WTC11 (cell line): Measurements from ENCODE around the gene WNK2. TPM values are rescaled to one million over a fixed set of nuclear protein-coding genes. Genes with fewer than 3 reads are reported as not detected.

Source experiments
- ATAC-seq: fragments of 200-7000 bp; cut with Tn5 transposase; 2 replicates; pipeline ENCODE4 v1.10.0; 2021; ENCODE audit warnings: mild to moderate bottlenecking, moderate library complexity
- CTCF ChIA-PET: fragments of 300-600 bp; sonication (Branson Sonifier 250); formaldehyde crosslinking; loops from one replicate; lab custom pipeline; 2021; ENCODE audit warnings: antibody characterized with exemption; lab: Charles Lee
- POLR2A ChIA-PET: fragments of 350-600 bp; sonication (Branson Sonifier 250); formaldehyde crosslinking; loops from one replicate; lab custom pipeline; 2021; ENCODE audit warnings: antibody characterized with exemption; lab: Charles Lee
- DNase-seq: peaks from one replicate; pipeline ENCODE4 v3.0.0; 2021; ENCODE audit warnings: low spot score
- H3K27ac Mint-ChIP-seq: 2 replicates; pipeline ENCODE4 v1.8.0; 2021; ENCODE audit warnings: mixed read lengths
- H3K27me3 Mint-ChIP-seq: 2 replicates; pipeline ENCODE4 v1.8.0; 2021; ENCODE audit warnings: low read depth, mild to moderate bottlenecking, moderate library complexity, mixed read lengths
- H3K36me3 Mint-ChIP-seq: 2 replicates; pipeline ENCODE4 v1.8.0; 2021; ENCODE audit warnings: mixed read lengths
- H3K4me1 Mint-ChIP-seq: 2 replicates; pipeline ENCODE4 v1.8.0; 2022; ENCODE audit warnings: mixed read lengths
- H3K4me3 Mint-ChIP-seq: 2 replicates; pipeline ENCODE4 v1.8.0; 2021; ENCODE audit warnings: mild to moderate bottlenecking, moderate library complexity, mixed read lengths
- H3K9me3 Mint-ChIP-seq: 2 replicates; pipeline ENCODE4 v1.8.0; 2021; ENCODE audit warnings: mixed read lengths
- ATF6 ChIP-seq: sonication (generic); formaldehyde crosslinking; IDR thresholded peaks from 2 replicates; pipeline ENCODE4 v1.8.1; 2023; ENCODE audit warnings: mild to moderate bottlenecking, missing genetic modification reagents
- ETV6 ChIP-seq: sonication (generic); formaldehyde crosslinking; IDR thresholded peaks from 2 replicates; pipeline ENCODE4 v1.8.1; 2022; ENCODE audit warnings: mild to moderate bottlenecking, missing genetic modification reagents
- FOXP1 ChIP-seq: sonication (generic); formaldehyde crosslinking; IDR thresholded peaks from 2 replicates; pipeline ENCODE4 v1.8.0; 2022; ENCODE audit warnings: missing genetic modification reagents, mild to moderate bottlenecking, moderate library complexity, borderline replicate concordance
- HMGA2 ChIP-seq: fragments of 250-450 bp; sonication (Bioruptor Pico); IDR thresholded peaks from 2 replicates; pipeline ENCODE4 v1.4.0; 2021; ENCODE audit warnings: mild to moderate bottlenecking, moderate library complexity
- NR3C1 ChIP-seq: sonication (generic); formaldehyde crosslinking; conservative IDR thresholded peaks from 2 replicates; pipeline ENCODE4 v1.8.1; 2023; ENCODE audit warnings: low read depth, mild to moderate bottlenecking, missing genetic modification reagents
- PREB ChIP-seq: sonication (generic); formaldehyde crosslinking; IDR thresholded peaks from 2 replicates; pipeline ENCODE4 v1.8.1; 2022; ENCODE audit warnings: mild to moderate bottlenecking, missing genetic modification reagents, moderate library complexity, borderline replicate concordance
- SP1 ChIP-seq: sonication (generic); formaldehyde crosslinking; conservative IDR thresholded peaks from 2 replicates; pipeline ENCODE4 v1.8.1; 2022; ENCODE audit warnings: missing genetic modification reagents
- ZNF138 ChIP-seq: sonication (generic); formaldehyde crosslinking; conservative IDR thresholded peaks from 2 replicates; pipeline ENCODE4 v1.8.1; 2022; ENCODE audit warnings: mild to moderate bottlenecking, moderate library complexity, missing genetic modification reagents
- ZSCAN18 ChIP-seq: fragments of 250-450 bp; sonication (Bioruptor Pico); IDR thresholded peaks from 2 replicates; pipeline ENCODE4 v2.1.2; 2022; ENCODE audit warnings: mild to moderate bottlenecking, moderate library complexity
- total RNA-seq: library from RNA; stranded (reverse); gene quantifications from 3 replicates; pipeline ENCODE4 v1.2.3, GENCODE V29; 2021
- TF ChIP-seq, protein P1 (sequence below): sonication (generic); formaldehyde crosslinking; IDR thresholded peaks from 2 replicates; pipeline ENCODE4 v1.8.0; 2023; ENCODE audit warnings: mild to moderate bottlenecking, missing genetic modification reagents
- TF ChIP-seq, protein P2 (sequence below): fragments of 200-600 bp; IDR thresholded peaks from 2 replicates; pipeline ENCODE4 v1.8.0; 2022; ENCODE audit warnings: antibody characterized with exemption

Gene WNK2
- total RNA-seq, 1 experiment from 2014 or later: 120 TPM

- TF ChIP-seq, protein P1, sequence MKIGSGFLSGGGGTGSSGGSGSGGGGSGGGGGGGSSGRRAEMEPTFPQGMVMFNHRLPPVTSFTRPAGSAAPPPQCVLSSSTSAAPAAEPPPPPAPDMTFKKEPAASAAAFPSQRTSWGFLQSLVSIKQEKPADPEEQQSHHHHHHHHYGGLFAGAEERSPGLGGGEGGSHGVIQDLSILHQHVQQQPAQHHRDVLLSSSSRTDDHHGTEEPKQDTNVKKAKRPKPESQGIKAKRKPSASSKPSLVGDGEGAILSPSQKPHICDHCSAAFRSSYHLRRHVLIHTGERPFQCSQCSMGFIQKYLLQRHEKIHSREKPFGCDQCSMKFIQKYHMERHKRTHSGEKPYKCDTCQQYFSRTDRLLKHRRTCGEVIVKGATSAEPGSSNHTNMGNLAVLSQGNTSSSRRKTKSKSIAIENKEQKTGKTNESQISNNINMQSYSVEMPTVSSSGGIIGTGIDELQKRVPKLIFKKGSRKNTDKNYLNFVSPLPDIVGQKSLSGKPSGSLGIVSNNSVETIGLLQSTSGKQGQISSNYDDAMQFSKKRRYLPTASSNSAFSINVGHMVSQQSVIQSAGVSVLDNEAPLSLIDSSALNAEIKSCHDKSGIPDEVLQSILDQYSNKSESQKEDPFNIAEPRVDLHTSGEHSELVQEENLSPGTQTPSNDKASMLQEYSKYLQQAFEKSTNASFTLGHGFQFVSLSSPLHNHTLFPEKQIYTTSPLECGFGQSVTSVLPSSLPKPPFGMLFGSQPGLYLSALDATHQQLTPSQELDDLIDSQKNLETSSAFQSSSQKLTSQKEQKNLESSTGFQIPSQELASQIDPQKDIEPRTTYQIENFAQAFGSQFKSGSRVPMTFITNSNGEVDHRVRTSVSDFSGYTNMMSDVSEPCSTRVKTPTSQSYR (CRISPR knock-in tag): no peak
- no peak for TF ChIP-seq ETV6
- no peak for TF ChIP-seq FOXP1
- TF ChIP-seq PREB: no peak
- TF ChIP-seq, all 79 proteins: peak for 0
Observed at GRCh38 chr9:93181672-93182435, 2.1 kb upstream of the WNK2 start (continued).

- Mint-ChIP-seq H3K9me3 (no peaks in the 10 kb centered on the region), H3K27me3 (peaks cover 31% of the 10 kb centered on the region), H3K4me1 (peaks cover 19% of the 10 kb centered on the region), H3K4me3 (no peak overlapping the region), H3K27ac (no peak overlapping the region), H3K36me3 (no peaks in the 10 kb centered on the region)
- TF ChIP-seq NR3C1 (CRISPR knock-in tag): no peak
- POLR2A ChIA-PET: no interaction called here
- CTCF ChIA-PET: interaction anchor here (1.2 to 3.0 kb wide), 2 partner anchors 18 to 29 kb away, joined by 3 to 10 read pairs; no protein-coding TSS in a partner anchor
- ATAC-seq (no peak), DNase-seq (no peak)
Observed at GRCh38 chr9:93182572-93182971, 1.4 kb upstream of the WNK2 start.

DNA sequence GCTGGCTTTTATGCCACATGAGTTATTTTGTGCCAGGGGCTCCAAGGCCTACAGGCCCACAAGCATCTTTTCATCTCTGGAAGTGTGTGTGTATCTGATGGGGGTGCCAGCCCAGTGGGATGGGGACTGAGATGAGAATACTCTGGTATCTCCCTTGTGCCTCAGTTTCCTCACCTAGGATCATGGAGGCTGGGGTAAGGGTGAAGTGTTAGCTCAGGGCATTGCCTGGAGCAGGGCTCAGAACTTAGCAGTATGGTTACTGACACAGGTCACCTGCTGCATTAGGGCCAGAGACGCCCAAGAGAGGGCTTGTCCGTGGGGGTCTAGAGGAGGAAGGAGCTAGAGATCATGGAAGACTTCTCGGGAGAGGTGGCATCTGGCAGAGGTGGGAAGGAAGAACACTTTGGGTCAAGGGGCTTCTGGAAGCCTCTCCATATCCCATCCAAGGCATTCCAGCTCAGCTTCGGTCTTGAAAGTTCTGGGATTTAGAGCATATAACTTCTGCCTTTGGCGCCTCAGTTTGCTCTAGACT, 742 bp upstream of the WNK2 start:
- DNase-seq: no peak
- no peaks in the 10 kb centered on the region for H3K36me3 Mint-ChIP-seq

DNA sequence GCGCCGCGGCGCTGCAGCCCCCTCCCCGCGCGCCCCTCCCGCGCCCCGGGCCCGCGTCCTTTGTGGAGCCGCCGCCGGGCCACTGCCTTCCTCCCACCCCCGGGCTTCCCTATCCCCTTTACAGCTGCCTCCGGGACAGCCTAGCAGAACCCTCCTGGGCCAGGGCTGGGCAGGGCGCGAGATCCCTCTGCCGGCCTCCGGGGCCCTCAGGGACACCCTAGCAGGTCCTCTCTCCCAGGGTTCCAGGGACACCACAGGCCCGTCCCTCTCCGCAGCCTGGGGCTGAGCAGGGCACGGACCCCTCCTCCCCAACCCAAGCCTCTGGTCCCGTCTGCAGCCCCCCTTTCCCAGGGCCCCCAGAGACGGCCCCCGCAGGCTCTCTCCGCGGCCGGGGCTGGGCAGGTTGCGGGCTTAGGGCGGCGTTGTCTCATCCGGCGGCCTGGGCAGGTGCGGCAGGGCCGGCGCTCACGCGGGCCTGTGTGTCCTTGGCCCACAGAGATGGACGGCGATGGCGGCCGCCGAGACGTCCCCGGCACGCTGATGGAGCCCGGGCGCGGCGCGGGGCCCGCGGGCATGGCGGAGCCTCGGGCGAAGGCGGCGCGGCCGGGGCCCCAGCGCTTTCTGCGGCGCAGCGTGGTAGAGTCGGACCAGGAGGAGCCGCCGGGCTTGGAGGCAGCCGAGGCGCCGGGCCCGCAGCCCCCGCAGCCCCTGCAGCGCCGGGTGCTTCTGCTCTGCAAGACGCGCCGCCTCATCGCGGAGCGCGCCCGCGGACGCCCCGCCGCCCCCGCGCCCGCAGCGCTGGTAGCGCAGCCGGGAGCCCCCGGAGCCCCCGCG, 710 bp downstream of the WNK2 start:
- ChIA-PET CTCF (interaction anchor here (3.0 kb wide), 1 partner anchor 118 kb away, joined by 11 read pairs; no protein-coding TSS in a partner anchor), POLR2A (no interaction called here)
- Mint-ChIP-seq H3K27ac (no peak overlapping the region), H3K4me1 (peaks cover 37% of the 10 kb centered on the region), H3K36me3 (no peaks in the 10 kb centered on the region), H3K4me3 (peak overlapping the region; percentile 62), H3K9me3 (no peaks in the 10 kb centered on the region), H3K27me3 (peaks cover 31% of the 10 kb centered on the region)
- peak; percentile 37 for DNase-seq
- ATAC-seq: peak; percentile 40
- TF ChIP-seq ZSCAN18: no peak
- TF ChIP-seq SP1 (CRISPR knock-in tag): peak; percentile 29; the same call in 1 of the 2 replicates
- TF ChIP-seq, protein P2, sequence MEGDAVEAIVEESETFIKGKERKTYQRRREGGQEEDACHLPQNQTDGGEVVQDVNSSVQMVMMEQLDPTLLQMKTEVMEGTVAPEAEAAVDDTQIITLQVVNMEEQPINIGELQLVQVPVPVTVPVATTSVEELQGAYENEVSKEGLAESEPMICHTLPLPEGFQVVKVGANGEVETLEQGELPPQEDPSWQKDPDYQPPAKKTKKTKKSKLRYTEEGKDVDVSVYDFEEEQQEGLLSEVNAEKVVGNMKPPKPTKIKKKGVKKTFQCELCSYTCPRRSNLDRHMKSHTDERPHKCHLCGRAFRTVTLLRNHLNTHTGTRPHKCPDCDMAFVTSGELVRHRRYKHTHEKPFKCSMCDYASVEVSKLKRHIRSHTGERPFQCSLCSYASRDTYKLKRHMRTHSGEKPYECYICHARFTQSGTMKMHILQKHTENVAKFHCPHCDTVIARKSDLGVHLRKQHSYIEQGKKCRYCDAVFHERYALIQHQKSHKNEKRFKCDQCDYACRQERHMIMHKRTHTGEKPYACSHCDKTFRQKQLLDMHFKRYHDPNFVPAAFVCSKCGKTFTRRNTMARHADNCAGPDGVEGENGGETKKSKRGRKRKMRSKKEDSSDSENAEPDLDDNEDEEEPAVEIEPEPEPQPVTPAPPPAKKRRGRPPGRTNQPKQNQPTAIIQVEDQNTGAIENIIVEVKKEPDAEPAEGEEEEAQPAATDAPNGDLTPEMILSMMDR: no peak
- TF ChIP-seq, protein P1 (CRISPR knock-in tag): no peak
- TF ChIP-seq HMGA2 (CRISPR knock-in tag): no peak
- 0 out of 2 replicates have a peak, but pooled peaks have one; percentile 25 for TF ChIP-seq ZNF138

More for the DNA sequence above, 742 bp upstream of the WNK2 start:
- TF ChIP-seq ATF6 (CRISPR knock-in tag): no peak
- Mint-ChIP-seq H3K4me3 (peak overlapping the region; percentile 71), H3K9me3 (no peaks in the 10 kb centered on the region), H3K27me3 (peaks cover 31% of the 10 kb centered on the region), H3K27ac (no peak overlapping the region), H3K4me1 (peaks cover 23% of the 10 kb centered on the region)
- POLR2A ChIA-PET: no interaction called here
- CTCF ChIA-PET: interaction anchor here (1.2 to 3.0 kb wide), 2 partner anchors 19 to 29 kb away, joined by 3 to 10 read pairs; no protein-coding TSS in a partner anchor
- no peak for ATAC-seq
